Right renal cortex interstitium (tissue), 3 donors: ENCODE data around the gene ITGA7. TPM values are rescaled to one million over a fixed set of nuclear protein-coding genes. Genes with fewer than 3 reads are reported as not detected.
"Not testable (repeated sequence)": the region's sequence is repeated elsewhere in the genome, so short reads cannot be mapped to it uniquely, and the experiment has no call there.

Source experiments
- DNase-seq, 3 donors: peaks; one replicate each; pipeline ENCODE4 v3.0.0-alpha.2; 2013; ENCODE audit warnings: low read depth in 3 of 3, low spot score in 2 of 3
- polyA plus RNA-seq, 3 donors: library from polyadenylated mRNA; unstranded; fragments of 120-200 nt; gene quantifications; one replicate each; pipeline ENCODE4 v1.2.1, GENCODE V29; 2013; ENCODE audit not compliant: insufficient read length in 3 of 3

The ITGA7 gene
- polyA plus RNA-seq, 3 donors: 22.3 to 27.7 (median 22.5) TPM

DNA sequence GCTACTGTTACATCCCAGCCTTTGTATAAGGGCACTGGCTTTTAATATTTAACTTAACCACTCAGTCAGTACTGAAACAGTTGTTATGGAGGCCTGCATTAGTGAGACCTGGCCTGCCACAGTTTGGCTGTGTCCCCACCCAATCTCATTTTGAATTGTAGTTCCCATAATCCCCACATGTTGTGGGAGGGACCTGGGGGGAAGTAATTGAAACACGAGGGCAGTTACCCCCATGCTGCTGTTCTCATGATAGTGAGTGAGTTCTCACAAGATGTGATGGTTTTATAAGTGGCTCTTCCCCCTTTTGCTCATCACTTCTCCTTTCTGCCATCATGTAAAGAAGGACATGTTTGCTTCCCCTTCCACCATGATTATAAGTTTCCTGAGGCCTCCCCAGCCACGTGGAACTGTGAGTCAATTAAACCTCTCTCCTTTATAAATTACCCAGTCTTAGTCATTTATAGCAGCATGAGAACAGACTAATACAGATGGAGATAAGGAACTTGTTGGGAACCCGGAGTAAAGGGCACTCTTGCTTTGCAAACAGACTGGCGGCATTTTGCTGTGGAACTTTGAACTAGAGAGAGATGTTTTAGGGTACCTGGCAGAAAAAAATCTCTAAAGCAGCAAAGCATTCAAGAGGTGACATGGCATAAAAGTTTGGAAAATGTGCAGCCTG lies 56.9 kb downstream of the ITGA7 start:
- not testable (repeated sequence) for DNase-seq

DNA sequence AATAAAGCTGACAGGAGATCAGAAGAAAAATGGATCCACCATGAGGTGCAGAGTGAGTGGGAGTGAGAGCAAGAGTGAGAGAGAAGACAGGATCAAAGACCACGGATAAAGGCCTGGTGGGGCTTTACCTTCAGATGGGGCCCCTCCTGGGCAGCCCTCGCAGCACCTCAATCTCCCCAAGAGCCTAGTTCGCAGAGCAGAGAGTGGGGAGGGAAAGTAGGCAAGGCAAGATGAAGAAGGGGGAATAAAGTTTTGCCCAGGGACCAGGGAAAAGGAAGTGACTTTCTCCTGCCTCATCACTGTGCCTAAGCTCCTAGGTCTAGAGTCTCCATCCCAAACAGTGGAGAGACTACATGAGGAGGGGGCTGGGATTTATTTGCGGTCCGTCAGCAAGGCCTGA lies 60.7 kb downstream of the ITGA7 start:
- no peak for DNase-seq

- DNase-seq: no peak
Measured at GRCh38 chr12:55644591-55644990, 63.1 kb downstream of the ITGA7 start.

DNA sequence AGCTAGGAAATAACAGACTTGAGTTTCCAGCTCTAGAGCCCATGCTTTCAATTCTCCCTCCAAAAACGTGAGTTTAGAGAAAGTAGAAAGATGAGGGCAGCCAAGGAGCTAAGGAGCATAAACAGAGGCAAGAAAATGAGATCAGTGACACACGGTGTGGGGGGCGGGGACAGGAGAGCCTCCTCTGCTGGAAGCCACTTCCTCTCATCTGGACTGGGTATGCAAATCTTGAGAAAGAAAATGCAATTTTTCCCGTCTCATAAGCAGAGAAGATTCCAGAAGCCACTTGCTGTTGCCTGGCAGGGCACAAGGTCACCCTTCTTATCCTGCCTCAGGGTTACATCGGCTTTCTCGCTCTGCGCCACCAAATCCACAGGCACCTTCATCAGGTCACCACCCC lies 65.0 kb downstream of the ITGA7 start:
- no peak for DNase-seq

DNA sequence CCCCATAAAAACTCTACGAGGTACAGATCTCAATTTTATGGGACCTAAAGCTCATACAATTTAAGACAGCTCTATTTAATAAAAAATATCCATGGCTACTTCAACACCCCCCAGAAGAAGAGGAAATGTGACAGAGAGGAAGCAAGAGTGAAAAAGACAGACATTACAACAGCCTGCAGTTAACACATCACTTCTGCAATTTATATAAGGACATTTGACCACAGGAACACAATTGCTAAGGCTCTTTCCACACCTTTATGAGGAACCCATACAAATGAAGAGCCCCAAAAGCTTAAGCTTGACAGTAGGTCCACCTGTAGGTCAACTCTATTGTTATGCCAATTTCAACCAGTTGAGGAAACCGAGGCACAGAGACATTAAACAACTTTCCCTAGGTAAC lies 65.4 kb downstream of the ITGA7 start:
- no peak for DNase-seq

- no peak for DNase-seq
Measured at GRCh38 chr12:55641595-55641994, 66.1 kb downstream of the ITGA7 start.

DNA sequence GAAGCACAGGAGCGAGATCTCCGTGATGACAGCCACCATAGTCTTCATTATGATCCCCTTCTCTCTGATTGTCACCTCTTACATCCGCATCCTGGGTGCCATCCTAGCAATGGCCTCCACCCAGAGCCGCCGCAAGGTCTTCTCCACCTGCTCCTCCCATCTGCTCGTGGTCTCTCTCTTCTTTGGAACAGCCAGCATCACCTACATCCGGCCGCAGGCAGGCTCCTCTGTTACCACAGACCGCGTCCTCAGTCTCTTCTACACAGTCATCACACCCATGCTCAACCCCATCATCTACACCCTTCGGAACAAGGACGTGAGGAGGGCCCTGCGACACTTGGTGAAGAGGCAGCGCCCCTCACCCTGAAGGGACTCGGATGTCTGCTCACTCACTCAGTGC lies 70.2 kb downstream of the ITGA7 start:
- DNase-seq: no peak

GRCh38 chr12:55636853-55637252 lies 70.9 kb downstream of the ITGA7 start, which contains the start of gene OR10P1:
TSS of gene OR10P1 (plus strand) at chr12:55636892. CDS start at chr12:55636892, 0 bp downstream.
- DNase-seq: no peak

GRCh38 chr12:55636116-55636655 lies 71.5 kb downstream of the ITGA7 start:
- no peak for DNase-seq

Other genes with a start within 250 kb of the ITGA7 start
- gene OR6C70, start 237.8 kb downstream of the ITGA7 start, polyA plus RNA-seq: not detected
- not detected for gene OR6C68, start 215.5 kb downstream of the ITGA7 start, polyA plus RNA-seq
- not detected for gene OR6C4, start 158.3 kb downstream of the ITGA7 start, polyA plus RNA-seq
- not detected for gene OR2AP1, start 135.4 kb downstream of the ITGA7 start, polyA plus RNA-seq
- gene OR10P1, start 71.0 kb downstream of the ITGA7 start, polyA plus RNA-seq: not detected
- 100 to 1,000 TPM; 114 to 135 (median 133) TPM for gene BLOC1S1, start 8.1 kb upstream of the ITGA7 start, polyA plus RNA-seq
- 10 to 100 TPM; 18.2 to 22.8 (median 19.2) TPM for gene RDH5, start 12.5 kb upstream of the ITGA7 start, polyA plus RNA-seq
- gene CD63, start 21.1 kb upstream of the ITGA7 start, polyA plus RNA-seq: 100 to 1,000 TPM; 674 to 749 (median 723) TPM
- 10 to 100 TPM; 19.9 to 21.4 (median 20.6) TPM for gene GDF11, start 35.2 kb upstream of the ITGA7 start, polyA plus RNA-seq
- gene SARNP, start 109.8 kb upstream of the ITGA7 start, polyA plus RNA-seq: 100 to 1,000 TPM; 131 to 167 (median 158) TPM
- 10 to 100 TPM; 32.4 to 43.5 (median 43.3) TPM for gene ORMDL2, start 110.1 kb upstream of the ITGA7 start, polyA plus RNA-seq
- gene DNAJC14, start 121.7 kb upstream of the ITGA7 start, polyA plus RNA-seq: 10 to 100 TPM; 45.3 to 49.6 (median 46.6) TPM
- gene MMP19, start 135.0 kb upstream of the ITGA7 start, polyA plus RNA-seq: under 1 TPM; 0.47 to 0.93 (median 0.52) TPM
- 10 to 100 TPM; 35.6 to 37.5 (median 36.3) TPM for gene PYM1, start 220.0 kb upstream of the ITGA7 start, polyA plus RNA-seq
- 10 to 100 TPM; 17.2 to 17.8 (median 17.7) TPM for gene DGKA, start 223.3 kb upstream of the ITGA7 start, polyA plus RNA-seq